ENCODE results near the gene UBE2B.
"Not testable (repeated sequence)": the region's sequence is repeated elsewhere in the genome, so short reads cannot be mapped to it uniquely, and the experiment has no call there.

The UBE2B gene

DNA sequence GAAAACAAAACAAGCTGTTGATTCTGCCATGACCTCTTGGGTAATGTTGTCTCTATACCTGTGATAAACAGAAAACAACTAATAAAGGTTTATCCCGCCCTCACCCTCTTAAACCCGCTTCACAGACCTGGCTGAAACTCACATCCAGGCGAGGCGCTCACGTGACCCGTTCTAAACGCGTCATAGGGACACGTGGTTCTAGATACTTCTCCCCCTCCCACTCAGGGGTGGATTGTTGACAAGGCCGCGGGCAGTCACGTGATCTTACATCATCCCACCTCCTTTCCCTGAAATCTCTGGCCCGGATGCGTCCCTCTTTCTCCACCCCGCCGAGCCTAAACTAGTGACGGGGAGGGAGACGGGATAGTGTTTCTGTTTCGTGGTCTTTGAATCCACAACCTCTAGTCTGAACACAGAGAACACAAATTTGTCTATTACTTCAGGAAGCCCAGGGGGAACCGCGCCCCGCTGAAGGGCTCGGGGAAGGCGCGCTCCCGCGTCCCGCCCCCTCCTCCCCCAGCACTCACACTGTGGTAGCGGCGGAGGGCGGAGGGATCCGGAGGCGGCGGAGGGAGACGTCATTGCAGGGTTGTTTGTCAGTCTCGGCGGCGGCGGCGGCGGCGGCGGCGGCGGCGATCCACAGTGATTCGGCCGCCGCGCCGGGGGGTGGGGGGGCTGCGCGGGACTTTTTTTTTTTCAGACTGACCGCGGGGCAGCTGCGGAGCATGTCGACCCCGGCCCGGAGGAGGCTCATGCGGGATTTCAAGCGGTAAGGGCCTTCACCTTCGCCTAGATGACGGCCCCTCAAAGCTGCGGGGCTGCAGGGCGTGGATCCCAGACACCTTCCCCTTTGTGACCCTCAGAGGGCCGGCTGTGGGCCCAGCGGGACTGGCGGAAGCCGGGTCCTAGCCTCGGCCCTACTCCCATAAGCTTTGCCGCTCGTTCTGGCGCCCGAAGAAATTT, at the start of gene UBE2B:
Gene UBE2B, plus strand, starts transcription at position 699 of the 963 bp plus-strand sequence. Its CDS starts 27 bp downstream, at position 726.
- in situ Hi-C loops (cut with MboI; ENCODE audit: low sequenced_read_pairs), result no loop called here

DNA sequence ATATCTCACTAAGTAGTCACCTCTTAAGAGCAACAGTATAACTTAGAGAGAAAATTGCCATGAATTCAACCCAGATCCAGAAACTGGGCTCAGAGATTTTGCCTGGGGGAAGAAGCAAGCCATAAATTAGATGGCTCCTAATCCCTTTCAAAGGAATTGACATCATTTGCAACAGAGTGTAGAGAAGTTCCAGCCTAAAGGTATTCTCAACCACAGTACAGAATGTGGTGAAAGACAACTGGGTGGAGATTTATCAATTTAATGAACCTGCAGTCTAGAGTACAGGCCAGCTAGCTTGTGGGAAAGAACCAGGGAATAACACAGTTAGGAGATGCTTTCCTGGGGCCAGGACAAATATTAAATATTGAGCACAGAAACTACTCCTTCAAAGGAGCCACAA, 44.0 kb upstream of the UBE2B start:
- in situ Hi-C loops (cut with MboI; ENCODE audit: low sequenced_read_pairs), result no loop called here

DNA sequence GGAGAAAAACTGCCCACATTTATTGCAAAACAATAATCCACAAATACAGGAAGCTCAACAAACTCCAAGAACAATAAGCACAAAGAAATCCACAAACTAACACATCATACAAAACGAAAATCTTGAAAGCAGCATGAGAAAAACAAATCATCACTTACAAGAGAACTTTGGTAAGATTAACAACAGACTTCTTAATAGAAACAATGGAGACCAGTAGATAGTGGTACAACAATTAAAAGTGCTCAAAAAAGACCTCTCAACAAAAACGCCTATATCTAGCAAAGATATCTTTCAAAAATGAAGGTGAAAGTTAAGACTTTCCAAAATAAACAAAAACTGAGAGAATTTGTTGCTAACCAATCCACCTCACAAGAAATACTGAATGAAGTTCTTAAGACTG, 42.8 kb upstream of the UBE2B start:
- in situ Hi-C loops (cut with MboI; ENCODE audit: low sequenced_read_pairs), result no loop called here

DNA sequence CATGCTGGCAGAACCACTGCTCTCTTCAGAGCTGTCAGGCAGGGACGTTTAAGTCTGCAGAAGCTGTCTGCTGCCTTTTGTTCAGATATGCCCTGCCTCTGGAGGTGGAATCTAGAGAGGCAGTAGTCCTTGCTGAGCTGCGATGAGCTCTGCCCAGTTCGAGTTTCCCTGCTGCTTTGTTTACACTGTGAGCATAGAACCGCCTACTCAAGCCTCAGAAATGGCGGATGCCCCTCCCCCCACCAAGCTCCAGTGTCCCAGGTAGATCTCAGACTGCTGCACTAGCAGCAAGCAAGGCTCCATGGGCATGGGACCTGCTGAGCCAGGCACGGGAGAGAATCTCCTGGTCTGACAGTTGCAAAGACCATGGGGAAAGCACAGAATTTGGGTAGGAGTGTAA, 34.5 kb upstream of the UBE2B start:
- in situ Hi-C loops (cut with MboI; ENCODE audit: low sequenced_read_pairs), result not testable (repeated sequence)

DNA sequence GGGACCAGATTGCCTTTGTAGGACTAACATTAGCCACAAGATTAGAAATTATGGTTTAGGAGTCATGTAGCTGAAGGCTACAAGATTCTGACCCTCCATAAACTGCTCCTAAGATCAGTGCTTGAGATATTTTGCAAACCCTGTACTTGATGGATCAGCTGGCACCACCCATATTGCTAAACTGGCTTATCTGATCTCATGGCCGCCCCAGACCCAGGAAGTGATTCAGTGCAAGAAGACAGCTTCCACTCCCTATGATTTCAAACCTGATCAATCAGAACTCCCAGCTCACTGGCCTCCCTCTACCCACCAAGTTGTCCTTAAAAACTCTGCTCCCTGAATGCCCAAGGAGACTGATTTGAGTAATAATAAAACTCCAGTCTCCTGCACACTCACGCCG, 27.9 kb upstream of the UBE2B start:
- in situ Hi-C loops (cut with MboI; ENCODE audit: low sequenced_read_pairs), result not testable (repeated sequence)

DNA sequence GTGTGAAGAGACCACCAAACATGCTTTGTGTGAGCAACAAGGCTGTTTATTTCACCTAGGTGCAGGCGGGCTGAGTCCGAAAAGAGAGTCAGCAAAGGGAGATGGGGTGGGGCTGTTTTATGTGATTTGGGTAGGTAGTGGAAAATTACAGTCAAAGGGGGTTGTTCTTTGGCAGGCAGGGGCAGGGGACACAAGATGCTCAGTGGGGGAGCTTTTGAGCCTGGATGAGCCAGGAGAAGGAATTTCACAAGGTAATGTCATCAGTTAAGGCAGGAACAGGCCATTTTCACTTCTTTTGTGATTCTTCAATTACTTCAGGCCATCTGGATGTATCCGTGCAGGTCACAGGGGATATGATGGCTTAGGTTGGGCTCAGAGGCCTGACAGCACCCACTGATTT, 25.9 kb upstream of the UBE2B start:
- in situ Hi-C loops (cut with MboI; ENCODE audit: low sequenced_read_pairs), result not testable (repeated sequence)

DNA sequence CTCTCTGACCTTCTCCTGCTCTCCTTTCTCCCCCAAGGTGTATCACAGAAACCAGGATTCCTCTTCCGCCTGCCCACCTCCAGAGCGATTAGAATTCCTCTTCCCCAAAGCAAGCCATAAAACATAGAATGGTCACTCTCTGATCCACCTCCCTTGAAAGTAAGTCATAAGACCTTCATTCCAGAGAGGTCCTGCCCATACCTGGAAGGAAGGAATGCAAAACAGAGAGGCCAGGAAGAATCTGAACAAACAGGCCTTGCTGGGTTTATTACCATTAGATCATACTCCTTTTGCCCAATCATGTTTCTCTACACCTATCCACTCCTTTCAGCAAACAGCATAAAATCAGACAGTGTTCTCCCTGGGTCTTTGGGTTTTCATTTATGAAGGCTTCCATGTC, 25.4 kb upstream of the UBE2B start:
- in situ Hi-C loops (cut with MboI; ENCODE audit: low sequenced_read_pairs), result no loop called here

DNA sequence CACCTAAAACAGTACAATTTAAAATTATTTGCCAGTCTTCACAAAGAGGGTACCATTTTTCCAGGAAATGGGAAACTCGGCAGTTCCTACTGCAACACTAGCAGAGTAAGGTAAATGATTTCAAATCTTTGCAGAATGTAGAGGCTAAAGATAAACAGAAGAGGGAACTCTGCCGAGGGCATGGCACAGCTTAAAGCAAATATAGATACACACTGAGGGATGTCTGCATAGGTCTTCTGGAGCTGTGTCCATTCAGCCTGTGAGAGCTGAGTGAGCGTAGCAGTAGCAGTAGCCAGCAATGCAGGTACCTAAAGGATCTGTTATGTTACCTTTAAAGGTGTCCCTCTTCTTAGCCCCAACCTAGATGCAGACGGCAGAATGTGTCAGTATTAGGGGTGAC, 21.9 kb upstream of the UBE2B start:
- in situ Hi-C loops (cut with MboI; ENCODE audit: low sequenced_read_pairs), result no loop called here

DNA sequence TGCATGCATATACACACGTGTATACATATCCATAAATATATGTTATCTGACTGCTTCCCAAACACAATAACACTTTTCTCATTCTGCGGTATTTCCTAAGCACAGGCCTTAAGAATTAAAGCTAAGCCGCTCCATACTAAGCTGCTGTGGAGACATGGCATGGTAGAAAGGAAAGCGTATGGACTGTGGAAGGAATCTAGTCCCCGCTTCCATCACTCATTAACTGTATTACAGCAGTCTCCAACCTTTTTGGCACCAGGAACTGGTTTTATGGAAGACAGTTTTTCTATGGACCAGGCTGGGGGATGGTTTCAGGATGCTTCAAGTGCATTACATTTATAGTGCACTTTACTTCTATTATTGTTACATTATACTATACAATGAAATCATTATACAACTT, 15.7 kb upstream of the UBE2B start:
- in situ Hi-C loops (cut with MboI; ENCODE audit: low sequenced_read_pairs), result no loop called here

DNA sequence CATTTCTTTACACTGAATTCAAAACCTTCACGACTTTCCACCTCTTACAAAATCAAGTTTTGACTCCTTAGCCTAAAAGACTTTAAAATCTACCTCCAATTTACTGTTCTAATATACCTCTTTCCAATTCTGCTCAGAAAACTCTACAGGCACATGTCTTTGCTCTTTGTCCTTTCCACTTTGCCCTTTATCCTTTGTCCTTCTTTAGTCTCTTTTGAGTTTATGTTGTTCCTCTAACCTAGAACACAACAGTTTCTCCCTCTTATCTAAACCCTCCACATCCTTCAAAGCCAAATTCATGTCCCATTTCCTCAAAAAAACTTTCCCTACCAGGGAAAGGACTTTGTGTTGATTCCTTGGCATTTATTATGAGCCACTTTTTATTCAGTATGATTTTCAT, 5.8 kb upstream of the UBE2B start:
- in situ Hi-C loops (cut with MboI; ENCODE audit: low sequenced_read_pairs), result no loop called here

DNA sequence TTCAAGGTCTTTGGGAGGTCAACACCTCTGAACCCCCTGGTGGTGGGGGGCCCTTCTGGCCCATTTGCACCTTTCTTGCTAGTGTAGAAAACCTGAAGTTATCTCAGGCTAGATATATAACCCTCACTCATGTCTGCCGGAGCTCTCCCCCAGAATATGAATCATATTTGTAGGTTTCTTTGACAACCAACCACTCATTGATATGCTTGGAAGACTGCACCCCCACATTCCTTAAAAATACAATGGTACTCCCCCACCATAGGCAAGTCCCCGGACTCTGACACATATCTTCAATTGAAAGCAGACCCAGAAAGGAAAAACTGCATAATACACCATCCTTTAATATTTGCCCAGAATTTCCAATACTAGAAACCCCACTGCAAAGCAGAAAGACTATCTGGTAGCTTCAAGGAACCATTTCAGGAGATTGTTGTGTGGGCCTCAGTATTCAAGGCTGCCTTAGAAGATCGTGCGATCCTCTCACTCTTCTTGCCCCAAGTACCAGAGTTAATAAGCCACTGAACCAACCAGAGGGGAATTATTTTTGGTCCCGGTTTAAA, 978 bp upstream of the UBE2B start:
- in situ Hi-C loops (cut with MboI; ENCODE audit: low sequenced_read_pairs), result no loop called here

DNA sequence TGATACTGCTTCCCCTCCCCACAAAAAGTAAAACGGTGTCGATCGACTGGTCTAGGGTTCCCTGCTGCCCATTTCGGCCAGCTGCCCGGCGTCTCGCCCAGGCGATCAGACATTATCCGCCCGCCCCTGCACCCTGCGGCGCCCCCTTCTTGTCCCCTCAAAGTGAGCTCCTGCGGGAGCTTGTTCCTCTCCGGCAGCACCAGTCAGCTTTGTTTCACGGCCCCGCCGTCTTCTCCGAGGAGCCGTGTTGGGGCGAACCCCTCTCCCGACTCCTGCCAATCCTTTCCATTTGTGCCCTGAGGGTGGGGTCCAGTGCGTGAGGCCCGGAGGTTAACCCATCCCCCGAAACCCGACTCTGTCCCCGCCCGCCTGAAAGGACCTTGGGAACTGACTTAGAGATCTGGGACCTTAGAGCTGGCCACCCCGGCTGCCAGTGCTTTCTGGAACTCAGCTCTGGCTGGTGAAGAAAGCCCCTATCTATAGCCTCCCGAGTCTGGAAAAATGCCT, 518 bp downstream of the UBE2B start:
- in situ Hi-C loops (cut with MboI; ENCODE audit: low sequenced_read_pairs), result no loop called here

DNA sequence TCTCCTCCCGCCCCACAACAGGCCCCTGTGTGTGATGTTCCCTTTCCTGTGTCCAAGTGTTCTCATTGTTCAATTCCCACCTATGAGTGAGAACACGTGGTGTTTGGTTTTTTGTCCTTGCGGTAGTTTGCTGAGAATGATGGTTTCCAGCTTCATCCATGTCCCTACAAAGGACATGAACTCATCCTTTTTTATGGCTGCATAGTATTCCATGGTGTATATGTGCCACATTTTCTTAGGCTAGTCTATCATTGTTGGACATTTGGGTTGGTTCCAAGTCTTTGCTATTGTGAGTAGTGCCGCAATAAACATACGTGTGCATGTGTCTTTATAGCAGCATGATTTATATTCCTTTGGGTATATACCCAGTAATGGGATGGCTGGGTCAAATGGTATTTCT, 2.3 kb downstream of the UBE2B start:
- in situ Hi-C loops (cut with MboI; ENCODE audit: low sequenced_read_pairs), result not testable (repeated sequence)

DNA sequence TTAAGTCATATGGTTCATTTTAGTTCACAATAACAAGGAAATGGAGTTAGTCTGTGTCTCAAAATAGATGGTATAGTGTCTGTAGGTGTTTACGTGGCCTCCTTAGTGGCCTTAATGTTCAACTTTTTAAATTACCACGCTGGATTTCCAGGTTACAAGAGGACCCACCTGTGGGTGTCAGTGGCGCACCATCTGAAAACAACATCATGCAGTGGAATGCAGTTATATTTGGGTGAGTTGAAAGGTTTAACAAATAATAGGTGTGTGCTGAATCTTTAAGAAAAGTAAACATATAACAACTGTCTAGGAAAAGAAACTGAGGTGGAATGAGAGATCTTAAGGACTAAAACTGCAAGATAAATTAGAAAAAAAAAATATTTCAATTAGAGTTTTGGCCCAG, 2.9 kb downstream of the UBE2B start:
- in situ Hi-C loops (cut with MboI; ENCODE audit: low sequenced_read_pairs), result no loop called here

DNA sequence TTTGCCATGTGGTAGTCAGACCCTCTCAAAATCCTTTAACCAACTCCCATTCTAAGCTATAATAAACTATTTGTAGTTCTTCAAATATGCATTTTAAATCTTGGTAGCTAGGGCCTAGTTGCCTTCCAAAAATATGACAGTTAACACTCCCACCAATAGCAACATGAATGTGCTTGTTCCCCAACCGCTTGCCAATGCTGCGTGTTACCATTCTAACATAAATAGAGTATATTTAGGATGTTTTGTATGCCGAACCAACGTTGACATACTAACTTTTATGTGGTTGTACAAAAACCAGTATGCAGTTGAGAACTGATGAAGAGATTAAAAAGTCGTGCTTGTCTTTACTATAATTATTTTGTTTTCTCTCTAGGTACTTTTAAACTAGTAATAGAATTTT, 9.0 kb downstream of the UBE2B start:
- in situ Hi-C loops (cut with MboI; ENCODE audit: low sequenced_read_pairs), result no loop called here

DNA sequence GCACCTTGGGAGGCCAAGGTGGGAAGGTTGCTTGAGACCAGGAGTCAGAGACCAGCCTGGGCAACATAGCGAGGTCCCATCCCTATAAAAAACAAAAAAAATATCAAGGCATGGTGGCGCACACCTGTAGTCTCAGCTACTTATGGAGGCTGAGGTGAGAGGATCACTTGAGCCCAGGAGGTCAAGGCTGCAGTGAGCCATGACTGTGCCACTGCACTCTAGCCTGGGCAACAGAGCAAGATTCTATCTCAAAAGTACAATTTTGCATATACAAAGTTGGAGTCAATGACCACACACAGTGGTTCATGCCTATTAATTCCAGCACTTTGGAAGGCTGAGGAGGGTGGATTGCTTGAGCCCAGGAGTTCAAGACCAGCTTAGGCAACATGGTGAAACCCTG, 10.8 kb downstream of the UBE2B start:
- in situ Hi-C loops (cut with MboI; ENCODE audit: low sequenced_read_pairs), result not testable (repeated sequence)

DNA sequence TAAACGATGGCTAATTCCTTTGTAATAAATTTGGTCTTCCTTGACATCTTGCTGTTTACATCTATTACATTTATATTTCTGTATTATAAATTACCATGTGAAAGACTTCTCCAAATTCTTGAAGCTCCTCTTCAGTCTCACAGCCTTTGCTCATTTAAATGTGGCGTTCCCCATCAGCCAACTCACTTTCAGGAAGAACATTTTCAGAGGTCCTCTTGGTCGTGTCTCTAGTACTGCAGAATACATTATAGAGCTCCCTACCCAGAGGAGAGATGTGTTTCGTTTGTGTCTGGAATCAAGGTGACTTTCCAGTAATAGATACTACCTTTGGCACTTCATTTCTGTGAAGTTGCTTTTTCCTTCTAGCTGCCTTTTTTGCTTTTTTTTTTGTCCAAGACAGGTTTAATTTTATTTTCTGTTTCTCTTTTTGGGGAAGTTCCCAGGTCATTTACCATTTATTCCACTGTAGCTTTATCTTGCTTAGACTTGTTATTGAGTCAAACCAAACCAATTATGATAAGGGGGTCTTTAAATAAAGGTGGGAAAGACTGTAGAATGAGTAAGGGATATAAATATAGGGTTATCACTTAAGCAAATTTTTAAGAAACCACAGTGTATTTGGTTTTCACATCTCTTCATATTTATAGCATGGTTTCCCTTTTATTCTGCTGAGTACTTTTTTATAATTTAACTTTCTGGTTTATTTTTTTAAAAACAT, 12.8 kb downstream of the UBE2B start:
- in situ Hi-C loops (cut with MboI; ENCODE audit: low sequenced_read_pairs), result no loop called here

DNA sequence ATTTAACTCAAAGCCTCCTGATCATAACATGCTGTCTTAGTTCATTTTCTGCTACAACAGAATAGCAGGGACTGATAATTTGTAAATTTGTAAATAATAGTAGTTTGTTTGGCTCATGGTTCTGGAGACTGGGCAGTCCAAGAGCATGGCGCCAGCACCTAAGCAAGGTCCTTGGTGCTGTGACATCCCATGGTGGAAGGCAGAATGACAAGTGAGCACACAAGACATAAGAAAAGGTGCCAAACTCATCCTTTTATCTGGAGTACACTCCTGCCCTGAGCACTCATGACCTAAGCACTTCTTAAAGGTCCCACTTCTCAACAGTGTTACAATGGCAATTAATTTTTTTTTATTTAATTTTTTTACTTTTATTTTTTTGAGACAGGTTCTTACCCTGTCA, 16.1 kb downstream of the UBE2B start:
- in situ Hi-C loops (cut with MboI; ENCODE audit: low sequenced_read_pairs), result no loop called here

DNA sequence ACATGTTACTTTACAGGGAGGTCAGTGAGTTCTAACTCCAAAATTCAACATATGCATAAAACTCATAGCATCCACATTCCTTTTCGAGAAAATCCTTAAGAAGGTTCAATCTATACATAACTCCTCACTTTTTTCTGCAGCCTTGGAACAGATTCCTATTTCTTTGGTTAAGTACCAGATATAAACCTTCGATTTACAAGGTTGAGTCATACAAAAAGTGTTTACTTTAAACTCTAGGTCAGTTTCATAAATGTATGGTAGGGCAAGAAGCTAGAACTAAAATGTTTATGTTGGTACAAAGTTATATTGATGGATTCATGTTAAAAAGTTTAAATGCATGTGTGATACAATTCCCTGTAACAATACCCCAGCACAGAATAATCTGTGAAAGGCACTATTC, 20.9 kb downstream of the UBE2B start:
- in situ Hi-C loops (cut with MboI; ENCODE audit: low sequenced_read_pairs), result no loop called here

DNA sequence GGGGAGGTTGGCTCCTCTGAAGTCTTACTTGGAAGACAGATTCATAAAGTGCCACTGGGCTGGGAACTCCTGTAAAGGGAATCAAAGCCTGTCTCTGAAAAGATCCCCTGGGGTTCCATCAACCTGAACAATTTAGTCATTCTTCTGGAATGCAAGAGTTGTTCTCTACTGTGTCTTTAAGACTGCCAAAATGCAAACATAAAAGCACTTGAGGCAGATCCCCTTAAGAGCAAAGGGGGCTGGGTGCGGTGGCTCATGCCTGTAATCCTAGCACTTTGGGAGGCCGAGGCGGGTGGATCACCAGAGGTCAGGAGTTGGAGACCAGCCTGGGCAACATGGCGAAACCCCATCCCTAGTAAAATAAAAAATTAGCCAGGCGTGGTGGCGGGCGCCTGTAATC, 23.6 kb downstream of the UBE2B start:
- in situ Hi-C loops (cut with MboI; ENCODE audit: low sequenced_read_pairs), result no loop called here

DNA sequence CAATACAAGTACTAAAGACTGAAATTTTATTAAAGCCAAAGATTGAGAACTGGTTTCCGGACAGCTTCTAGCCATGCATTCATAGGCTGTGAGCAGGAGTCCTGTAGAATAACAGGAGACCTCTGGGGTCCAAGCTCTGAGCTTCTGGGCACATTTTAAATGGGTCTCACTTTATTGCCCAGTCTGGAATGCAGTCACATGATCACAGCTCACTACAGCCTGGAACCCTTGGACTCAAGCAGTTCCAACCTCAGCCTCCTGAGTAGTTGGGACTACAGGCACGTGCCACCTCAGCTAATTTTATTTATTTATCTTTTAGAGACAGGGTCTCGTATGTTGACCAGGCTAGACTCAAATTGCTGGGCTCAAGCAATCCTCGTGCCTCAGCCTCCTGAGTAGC, 24.9 kb downstream of the UBE2B start:
- in situ Hi-C loops (cut with MboI; ENCODE audit: low sequenced_read_pairs), result no loop called here

DNA sequence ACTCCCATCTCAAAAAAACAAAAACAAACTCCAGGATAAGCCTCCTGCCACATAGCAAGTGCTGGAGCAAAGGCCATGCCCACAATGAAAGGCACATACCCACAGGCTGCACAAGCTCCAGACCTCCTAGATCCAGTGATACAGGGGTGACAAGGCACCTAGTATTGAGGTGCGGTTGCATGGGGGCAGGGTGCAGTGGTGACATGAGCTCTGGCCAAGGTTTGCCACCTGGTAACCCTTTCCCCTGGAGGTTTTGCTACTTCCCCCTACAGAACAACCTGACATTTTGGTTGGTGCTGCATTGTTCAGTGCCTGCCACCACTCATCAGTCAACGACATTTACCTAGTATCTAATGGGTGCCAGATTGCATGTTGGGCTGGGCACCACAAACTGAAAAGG, 25.8 kb downstream of the UBE2B start:
- in situ Hi-C loops (cut with MboI; ENCODE audit: low sequenced_read_pairs), result no loop called here

Data from hTERT RPE-1 (cell line).